NCI-H2081 treated with DMSO at 0.1 percent for 48 hours (cell line): ENCODE results near the gene MGAT4B.
"Not testable (repeated sequence)": the region's sequence is repeated elsewhere in the genome, so short reads cannot be mapped to it uniquely, and the experiment has no call there.

Source experiments
- DNase-seq: peaks from one replicate; lab custom pipeline; 2025; lab: John Stamatoyannopoulos, UW

Gene MGAT4B

DNA sequence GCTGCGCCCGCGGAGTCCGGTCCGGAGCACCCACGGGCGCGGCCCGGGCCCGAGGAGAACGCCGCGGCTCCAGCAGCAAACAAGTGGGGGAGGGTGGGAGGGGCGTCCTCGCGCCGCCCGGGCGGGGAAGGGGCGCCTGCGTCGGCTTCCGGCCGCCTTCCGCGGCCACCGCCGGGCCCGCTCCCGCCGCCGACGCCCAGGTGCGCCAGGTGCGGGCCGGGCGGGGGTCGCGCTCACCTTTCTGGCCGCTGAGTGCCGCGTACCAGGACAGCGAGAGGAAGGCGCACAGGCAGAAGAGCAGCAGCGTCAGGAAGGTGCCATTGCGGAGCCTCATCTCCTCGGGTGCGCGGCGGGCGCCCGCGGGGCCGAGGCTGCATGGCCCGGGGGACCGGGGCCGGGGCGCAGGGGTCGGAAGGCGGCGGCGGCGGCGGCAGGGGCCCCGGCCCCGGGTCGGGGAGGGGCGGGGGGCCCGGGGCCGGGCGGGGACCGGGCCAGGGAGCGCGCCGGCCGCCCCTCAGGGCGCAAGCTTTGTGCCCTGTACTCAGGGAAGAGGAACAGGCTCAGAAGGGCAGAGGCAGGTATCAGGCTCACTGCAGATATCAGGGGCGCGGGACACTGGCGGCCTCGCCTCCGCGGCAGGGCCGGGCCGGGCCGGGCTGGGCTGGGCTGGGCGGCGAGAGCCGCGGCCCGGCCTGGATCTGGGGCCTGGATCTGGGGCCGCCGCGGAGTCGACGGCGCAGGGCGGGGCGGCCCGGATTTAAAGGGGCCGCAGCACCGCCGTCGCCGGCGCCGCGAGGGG is at the start of gene MGAT4B:
TSS of gene MGAT4B (minus strand) at position 617 of the 799 bp plus-strand sequence. CDS start at position 334, 283 bp downstream.
- DNase-seq, result peak; percentile 11

DNA sequence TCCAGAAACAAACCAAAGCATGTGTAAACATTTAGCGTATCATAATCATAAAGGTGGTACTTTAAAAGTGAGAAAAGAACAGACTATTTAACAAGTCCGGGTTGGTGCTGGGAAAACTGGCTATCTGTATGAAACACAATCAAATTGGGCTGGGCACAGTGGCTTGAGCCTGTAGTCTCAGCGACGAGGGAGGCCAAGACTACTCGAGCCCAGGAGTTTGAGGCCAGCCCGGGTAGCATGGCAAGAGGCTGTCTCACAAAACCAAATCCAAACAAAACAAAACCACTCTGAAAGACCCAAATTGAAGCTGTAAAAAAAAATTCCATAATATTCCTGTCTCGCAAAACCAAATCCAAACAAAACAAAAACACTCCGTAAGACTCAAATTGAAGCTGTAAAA is 47.7 kb upstream of the MGAT4B start:
- DNase-seq, result no peak

DNA sequence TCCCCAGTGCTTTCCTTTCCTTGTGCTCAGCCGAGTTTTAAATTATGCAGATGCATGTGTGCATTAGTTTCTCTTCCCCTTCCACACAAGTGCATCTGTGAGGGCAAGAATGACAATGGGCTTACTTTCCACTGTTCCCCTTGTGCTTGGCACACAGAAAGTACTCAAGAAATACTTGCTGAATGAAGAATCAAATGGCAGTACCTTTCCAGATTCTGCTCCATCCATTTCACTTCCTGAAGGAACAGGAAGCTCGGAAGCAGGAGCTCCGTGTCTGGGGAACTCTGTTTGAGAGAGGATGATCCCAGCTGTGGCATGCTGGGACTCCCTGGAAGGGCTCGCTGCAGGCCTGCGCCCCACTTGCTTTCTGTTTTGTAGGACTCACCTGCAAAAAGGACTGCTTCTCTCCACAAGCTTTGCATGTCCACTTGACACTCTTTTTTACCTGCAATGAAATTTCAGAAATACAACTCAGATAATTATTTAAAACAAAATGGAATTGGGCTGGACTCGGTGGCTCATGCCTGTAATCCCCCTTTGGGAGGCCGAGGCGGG is 46.4 kb upstream of the MGAT4B start:
- DNase-seq, result no peak

DNA sequence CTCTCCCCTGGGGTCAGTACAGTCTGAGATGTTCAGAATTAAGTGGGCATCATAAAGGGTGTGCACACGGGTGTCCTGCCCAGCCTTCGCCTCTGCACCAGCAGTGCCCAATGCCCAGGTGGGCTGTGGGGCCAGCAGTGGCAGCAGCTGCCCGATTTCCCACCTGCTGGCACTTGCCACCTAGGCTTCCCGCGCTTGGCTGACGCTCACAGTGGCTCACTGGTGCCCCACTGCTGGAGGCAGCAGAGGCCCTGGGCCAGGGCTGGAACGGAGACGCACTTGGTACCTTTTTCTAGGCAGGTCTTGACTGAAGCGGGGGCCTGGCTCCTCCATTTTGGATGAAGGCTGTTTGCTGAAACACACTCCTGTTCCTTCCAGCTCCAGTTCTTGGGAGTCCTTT is 35.0 kb upstream of the MGAT4B start:
- no peak for DNase-seq

DNA sequence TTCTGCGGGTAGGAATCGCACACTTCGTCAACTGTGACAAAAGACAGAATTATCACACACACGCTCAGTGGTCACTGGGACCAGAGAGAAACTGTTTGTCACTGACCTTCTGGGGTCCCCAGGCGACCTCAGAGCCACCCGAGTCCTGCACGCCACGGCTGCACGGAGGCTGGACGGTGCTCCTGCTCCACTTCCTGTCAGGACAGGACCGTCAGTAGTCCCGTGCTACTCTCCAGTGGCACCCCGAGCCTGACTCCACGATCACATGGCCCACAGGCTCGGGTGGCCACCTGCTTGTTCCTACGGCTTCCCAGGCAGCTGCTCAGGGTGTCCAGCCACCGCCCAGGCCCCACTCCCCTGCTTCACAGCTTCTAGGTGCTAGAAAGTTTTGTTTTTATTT is 34.1 kb upstream of the MGAT4B start:
- DNase-seq, result no peak

DNA sequence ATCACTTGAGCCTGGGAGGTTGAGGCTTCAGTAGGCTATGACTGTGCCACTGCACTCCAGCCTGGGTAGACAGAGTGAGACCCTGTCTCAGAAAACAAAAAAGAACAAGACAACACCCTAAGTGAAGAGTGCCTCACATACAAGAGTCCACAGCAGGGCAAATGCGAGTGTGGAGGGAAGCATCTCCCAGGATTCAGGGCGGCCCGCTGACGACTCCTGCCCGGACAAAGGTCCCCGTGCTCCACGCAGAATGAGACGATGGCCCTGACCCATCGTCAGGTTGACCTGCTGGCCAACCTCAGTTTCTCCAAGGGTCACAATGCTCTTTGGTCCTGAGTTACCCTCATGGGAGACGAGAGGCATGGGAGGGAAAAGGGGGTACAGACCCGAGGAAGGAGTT is 33.7 kb upstream of the MGAT4B start:
- no peak for DNase-seq

DNA sequence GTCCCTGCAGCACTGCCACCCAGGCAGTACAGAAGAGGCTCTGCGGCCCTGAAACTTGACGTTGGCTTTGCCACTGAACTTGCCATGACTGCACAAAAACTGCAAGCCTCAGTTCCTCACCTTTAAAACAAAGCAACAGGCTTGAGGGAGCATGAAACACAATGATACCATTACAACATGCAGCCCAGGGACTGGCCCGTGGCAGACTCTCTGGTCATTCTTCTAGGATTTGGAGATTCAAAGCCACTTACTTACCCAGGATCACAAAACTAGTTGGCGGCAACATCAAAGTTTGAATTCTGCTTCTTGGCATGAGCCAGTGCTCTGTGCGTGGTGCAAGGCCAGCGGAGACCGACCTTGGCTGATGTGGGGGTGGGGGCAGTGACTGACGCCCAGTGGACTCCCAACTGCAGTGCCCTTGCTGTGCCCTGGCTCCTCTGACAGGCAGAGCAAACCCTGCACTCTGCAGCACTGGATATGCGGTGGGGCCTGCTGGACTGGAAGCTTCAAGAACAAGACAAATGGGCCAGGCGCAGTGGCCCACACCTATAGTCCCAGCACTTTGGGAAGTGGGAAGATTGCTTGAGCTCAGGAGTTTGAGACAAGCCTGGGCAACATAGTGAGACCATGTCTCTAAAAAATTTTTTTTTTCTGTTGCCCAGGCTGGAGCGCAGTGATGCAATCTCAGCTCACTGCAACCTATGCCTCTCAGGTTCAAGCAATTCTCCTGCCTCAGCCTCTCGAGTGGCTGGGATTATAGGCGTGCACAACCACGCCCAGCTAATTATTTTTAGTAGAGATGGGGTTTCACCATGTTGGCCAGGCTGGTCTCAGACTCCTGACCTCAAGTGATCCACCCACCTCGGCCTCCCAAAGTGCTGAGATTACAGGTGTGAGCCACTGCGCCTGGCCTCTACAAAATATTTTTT is 32.9 kb upstream of the MGAT4B start:
- no peak for DNase-seq

DNA sequence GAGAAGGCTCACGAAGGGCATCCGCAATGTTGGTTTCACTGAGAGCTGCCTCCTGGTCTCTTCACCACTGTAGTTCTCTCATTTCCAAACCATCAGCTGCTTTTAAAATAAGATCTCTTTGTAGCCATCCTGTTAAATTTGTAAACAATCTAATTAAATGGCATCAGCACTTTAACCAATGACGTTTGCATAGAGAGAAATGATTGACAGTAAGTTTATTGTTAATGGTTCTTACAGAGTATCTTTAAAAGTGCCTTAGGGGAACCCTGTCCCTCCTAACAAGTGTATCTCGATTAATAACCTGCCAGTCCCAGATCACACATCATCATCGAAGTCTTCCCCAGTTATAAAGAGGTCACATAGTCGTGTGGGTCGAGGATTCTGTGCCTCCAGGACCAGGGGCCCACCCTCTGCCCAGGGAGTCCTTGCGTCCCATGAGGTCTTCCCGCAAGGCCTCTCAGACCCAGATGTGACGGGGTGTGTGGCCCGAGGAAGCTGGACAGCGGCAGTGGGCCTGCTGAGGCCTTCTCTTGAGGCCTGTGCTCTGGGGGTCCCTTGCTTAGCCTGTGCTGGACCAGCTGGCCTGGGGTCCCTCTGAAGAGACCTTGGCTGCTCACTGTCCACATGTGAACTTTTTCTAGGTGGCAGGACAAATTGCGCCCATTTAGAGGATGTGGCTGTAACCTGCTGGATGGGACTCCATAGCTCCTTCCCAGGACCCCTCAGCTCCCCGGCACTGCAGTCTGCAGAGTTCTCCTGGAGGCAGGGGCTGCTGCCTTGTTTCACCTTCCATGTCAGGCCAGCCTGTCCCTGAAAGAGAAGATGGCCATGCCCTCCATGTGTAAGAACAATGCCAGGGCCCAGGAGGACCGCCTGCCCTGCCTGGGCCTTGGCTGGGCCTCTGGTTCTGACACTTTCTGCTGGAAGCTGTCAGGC is 30.7 kb upstream of the MGAT4B start:
- no peak for DNase-seq

DNA sequence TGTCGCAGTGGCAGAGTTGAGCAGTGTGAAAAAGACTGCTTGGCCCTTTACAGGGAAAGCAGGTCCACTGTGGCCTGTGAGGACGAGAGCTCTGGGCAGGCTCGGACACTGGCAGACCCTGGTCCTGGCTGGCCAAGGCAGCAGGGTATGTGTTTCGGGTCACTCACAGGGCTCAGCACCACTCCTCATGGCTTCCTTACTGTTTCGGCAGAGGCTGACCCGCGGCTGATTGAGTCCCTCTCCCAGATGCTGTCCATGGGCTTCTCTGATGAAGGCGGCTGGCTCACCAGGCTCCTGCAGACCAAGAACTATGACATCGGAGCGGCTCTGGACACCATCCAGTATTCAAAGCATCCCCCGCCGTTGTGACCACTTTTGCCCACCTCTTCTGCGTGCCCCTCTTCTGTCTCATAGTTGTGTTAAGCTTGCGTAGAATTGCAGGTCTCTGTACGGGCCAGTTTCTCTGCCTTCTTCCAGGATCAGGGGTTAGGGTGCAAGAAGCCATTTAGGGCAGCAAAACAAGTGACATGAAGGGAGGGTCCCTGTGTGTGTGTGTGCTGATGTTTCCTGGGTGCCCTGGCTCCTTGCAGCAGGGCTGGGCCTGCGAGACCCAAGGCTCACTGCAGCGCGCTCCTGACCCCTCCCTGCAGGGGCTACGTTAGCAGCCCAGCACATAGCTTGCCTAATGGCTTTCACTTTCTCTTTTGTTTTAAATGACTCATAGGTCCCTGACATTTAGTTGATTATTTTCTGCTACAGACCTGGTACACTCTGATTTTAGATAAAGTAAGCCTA is 29.8 kb upstream of the MGAT4B start:
- DNase-seq, result no peak

DNA sequence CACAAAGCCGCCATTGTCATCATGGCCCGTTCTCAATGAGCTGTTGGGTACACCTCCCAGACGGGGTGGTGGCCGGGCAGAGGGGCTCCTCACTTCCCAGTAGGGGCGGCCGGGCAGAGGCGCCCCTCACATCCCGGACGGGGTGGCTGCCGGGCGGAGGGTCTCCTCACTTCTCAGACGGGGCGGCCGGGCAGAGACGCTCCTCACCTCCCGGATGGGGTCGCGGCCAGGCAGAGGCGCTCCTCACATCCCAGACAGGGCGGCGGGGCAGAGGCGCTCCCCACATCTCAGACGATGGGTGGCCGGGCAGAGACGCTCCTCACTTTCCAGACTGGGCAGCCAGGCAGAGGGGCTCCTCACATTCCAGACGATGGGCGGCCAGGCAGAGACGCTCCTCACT is 28.2 kb upstream of the MGAT4B start:
- not testable (repeated sequence) for DNase-seq

DNA sequence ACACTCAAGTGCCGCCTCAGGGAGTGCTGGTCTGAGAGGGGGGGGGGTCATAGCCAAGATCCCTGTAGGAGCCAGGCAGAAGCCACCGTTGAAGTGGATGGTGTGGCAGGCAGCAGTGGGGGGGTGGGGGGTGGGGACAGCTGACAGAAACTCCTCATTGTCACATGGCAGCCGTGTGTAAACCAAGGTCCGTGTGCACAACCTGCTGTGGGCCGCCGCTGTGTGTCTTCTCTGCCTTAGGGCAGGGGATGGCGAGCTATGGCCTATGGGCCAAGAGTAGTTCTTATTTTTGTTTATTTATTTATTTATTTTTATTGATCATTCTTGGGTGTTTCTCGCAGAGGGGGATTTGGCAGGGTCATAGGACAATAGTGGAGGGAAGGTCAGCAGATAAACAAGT is 27.5 kb upstream of the MGAT4B start:
- DNase-seq, result no peak

DNA sequence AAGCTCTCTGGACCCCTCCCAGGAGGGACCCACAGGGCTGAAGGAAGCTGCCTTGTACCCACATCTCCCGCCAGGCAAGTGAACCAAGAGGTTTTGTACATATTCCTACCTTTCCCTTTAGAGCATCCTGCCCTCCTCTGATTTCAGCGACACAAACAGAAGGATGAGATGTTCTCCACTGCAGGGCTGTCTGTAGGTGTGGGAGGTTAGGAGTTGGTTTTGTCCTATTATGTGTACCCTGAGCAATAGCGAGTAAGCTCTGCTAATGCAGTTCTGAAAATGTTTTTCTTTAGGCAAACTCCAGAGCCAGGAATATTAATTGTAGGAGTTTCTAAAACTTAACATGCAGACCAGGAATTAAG is 27.0 kb upstream of the MGAT4B start:
- no peak for DNase-seq

DNA sequence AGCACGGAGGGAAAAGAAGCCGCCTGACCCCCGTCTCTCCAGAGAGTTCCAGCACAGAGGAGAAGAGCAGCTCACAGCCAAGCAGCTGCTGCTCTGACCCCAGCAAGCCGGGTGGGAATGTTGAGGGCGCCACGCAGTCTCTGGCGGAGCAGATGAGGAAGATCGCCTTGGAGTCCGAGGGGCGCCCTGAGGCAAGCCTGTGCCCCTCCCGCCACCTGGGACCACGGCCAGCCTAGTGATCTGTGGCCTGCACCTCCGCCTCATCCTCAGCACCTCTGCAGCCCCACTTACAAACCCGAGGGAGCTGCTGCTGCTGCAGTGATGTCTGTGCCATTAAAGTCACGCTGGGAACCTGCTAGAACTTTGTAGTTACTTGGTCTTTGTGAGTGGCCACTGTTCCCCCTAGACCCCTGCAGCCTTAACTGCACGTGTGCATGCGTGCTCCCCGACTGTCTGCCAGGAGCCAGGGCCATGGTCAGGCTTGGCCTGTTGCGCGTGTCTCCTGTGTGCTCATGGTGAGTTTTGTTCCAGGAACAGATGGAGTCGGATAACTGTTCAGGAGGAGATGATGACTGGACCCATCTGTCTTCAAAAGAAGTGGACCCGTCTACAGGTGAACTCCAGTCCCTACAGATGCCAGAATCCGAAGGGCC is 26.5 kb upstream of the MGAT4B start:
- no peak for DNase-seq

DNA sequence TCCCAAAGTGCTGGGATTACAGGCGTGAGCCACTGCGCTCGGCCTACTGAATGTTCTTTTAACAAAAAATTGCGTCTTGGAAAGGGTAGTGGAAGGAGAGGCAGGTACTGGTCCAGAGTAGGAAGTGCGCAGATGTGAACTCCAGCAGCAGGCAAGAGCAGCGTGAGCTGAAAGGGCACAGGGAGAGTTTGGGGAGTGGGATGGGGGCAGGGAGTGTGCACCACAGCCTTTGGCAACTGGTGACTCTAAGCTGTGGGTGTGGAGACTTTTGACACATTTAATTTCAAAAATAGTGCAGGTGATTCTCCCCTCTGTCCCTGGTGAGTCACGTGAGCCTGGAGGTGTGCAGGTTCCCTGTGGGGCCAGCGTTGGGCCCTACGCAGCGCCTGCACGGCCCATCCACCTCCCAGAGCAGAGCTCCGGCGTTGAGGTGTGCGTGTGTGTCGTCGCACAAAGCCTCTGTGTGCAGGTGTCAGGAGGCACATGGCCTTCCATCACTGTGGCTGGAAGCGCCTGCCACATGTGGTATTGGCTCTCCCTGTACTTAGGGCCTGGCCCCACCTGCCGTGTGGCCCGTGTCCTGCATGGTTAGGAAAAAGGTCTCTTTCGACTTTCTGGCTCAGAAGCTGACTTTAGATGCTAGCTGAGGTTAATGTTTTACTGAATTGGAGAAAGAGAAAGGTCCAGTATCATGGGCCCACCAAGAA is 25.5 kb upstream of the MGAT4B start:
- no peak for DNase-seq

DNA sequence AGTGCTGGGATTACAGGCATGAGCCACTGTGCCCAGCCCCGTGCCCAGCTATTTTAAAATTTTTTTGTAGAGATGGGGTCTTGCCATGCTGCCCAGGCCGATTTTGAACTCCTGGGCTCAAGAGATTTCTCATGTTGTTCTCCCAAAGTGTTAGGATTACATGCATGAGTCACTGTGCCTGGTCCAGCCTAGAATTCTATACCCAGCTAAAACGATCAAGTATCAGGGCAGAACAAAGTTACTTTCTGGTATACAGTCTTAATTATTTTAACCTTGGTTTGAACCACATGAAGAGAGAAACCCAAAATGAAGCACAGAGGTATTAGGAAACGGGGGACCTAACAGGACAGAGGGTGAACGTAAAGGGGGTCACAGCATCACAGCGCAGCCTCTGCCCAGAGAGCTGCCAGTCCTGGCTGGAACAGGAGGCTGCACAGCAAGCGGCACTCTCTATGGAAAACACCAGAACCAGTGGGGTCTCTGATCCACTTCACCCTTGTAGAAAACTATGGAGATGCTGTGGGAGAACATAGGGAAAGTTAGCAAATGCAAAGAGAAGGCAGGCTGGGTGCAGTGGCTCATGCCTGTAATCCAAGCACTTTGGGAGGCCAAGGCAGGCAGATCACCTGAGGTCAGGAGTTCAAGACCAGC is 24.3 kb upstream of the MGAT4B start:
- no peak for DNase-seq

DNA sequence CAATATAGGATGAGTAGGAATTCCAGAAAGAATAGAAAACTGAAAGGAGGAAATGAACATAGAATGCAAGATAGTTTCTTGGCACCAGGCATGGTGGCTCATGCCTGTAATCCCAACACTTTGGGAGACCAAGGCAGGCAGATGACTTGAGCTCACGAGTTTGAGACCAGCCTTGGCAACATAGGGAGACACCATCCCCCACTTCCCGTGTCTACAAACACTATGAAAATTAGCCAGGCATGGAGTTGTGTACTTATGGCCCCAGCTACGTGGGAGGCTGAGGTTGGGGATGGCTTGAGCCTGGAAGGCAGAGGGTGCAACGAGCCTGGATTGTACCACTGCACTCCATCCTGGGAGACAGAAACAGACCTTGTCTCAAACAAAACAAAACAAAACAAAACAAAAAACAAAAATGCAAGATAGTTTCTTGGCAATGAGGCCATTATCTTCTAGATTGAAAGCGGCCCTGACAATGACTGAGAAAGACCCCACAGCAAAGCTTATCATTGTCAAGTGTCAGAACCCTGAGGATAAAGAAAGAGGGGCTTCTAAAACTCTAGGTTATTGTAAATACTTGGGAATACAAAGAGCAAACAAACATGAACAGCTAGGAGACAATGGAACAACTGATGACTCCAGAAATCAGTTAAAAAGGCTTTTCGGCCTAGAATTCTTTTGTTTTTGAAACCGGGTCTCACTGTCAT is 23.2 kb upstream of the MGAT4B start:
- DNase-seq, result no peak

DNA sequence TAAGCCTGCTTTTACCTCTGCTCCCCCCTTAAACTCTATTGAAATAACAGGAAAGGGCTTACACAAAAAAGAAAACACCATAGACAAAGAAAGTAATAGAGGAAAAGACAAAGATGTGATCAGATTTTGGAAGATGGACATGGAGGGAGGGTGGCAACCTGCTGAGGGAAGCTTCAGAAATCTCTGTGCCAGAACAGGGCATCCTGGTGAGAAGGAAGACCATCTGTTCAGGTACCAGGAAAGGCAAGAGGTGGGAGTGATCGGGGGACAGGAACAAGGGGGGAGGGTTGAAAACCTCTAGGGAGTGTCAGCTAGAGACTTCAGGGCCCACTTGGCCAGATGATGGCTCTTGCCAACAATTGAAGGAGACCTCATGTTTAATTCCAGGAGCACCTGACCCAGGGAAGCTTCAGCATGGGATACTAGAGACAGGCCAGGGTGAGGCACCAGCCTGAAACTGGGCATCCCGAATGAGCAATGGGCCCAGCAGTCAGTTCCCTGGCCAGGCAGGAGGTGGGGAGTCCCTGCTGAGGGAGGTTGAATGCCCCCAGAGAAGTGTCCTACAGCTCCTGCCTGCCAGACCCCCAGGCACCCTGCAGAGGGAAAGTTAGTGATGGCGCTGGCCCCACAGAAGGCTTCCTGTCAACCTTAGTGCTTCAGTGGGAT is 22.2 kb upstream of the MGAT4B start:
- DNase-seq, result no peak

DNA sequence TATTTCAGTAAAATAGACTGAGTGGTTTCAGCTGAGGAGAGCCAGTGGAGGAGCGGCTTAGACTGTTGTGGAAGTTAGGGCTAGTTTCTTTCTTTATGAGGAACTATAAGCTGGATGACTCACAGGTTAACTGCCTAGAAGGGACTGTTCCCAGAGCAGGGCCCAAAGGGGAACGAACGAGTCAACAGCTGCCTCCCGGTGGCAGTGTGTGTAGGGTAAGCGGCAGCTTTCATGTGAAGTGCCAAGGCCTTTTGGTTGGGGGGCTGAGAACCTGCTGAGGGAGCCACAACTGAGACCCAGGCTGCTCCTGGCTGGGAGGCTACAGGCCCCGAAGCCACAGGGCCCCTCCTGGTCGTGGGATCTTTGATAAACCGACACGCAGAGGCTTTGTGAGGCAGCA is 21.0 kb upstream of the MGAT4B start:
- DNase-seq, result no peak
